Esophagus squamous epithelium (tissue), 5 donors: ENCODE data around the gene TBC1D5. TPM values are rescaled to one million over a fixed set of nuclear protein-coding genes. Genes with fewer than 3 reads are reported as not detected.
A peak's percentile ranks its signal among the peaks of the same experiment; 100 is the strongest.

Experiments
- DNase-seq: peaks from one replicate; lab custom pipeline; 2025; lab: John Stamatoyannopoulos, UW
- H3K27ac ChIP-seq, 4 donors: fragments of 200-600 bp; sonication (generic); one replicate each; pipeline ENCODE4 v1.5.1; 2016 to 2019; ENCODE audit warnings: mild to moderate bottlenecking in 1 of 4
- H3K27me3 ChIP-seq, 4 donors: fragments of 200-600 bp; sonication (generic); 1 replicate in 3 of 4; 2 replicates in 1 of 4; pipeline versions ENCODE4 v1.5.1 to v1.6.0; 2017 to 2021; ENCODE audit warnings: antibody characterized with exemption in 1 of 4
- H3K36me3 ChIP-seq, 3 donors: fragments of 200-600 bp; sonication (generic); one replicate each; pipeline ENCODE4 v1.5.1; 2016 to 2019
- H3K4me1 ChIP-seq, 3 donors: fragments of 200-600 bp; sonication (generic); one replicate each; pipeline ENCODE4 v1.5.1; 2017 to 2019
- H3K4me3 ChIP-seq, 4 donors: fragments of 200-600 bp; sonication (generic); 1 replicate in 3 of 4; 2 replicates in 1 of 4; pipeline ENCODE4 v1.5.1; 2016 to 2019; ENCODE audit warnings: mild to moderate bottlenecking in 2 of 4, moderate library complexity in 1 of 4
- H3K9me3 ChIP-seq, 3 donors: fragments of 200-600 bp; sonication (generic); one replicate each; pipeline ENCODE4 v1.5.1; 2016 to 2019
- POLR2A ChIP-seq, 4 donors: fragments of 450-650 bp; IDR thresholded peaks; one replicate each; pipeline ENCODE4 v1.6.1; 2017; ENCODE audit warnings: antibody characterized with exemption in 4 of 4, mild to moderate bottlenecking in 4 of 4, moderate library complexity in 3 of 4
- WGBS, 2 donors: methylation state at CpG; one replicate each; pipeline ENCODE4 v1.1.5; 2018; 5-methylcytosine and 5-hydroxymethylcytosine counted together
- intact Hi-C: fragments of 100-400 bp; cut with DNase I; formaldehyde crosslinking; loops from one replicate; pipeline ENCODE4 v1.15.0; 2022
- total RNA-seq, 4 donors: library from RNA; depleted of rRNA; stranded (reverse); fragments of >200 nt; gene quantifications; one replicate each; pipeline ENCODE4 v1.1.0, GENCODE V29; 2016
- TF ChIP-seq, protein P1 (sequence below), 6 experiments: fragments of 450-650 bp in 4 of 6; fragments of 200-600 bp in 2 of 6; sonication (generic) in 2 of 6; IDR thresholded peaks; one replicate each; pipeline ENCODE4 v1.5.1; 2016 to 2019; ENCODE audit warnings: antibody characterized with exemption in 6 of 6, mild to moderate bottlenecking in 4 of 6, moderate library complexity in 4 of 6
- donor health status: DM: yes; HTN: yes; CAD: no.

TBC1D5 gene
- total RNA-seq, 4 donors from 2014 or later: 32.8 to 56.1 (median 39.9) TPM

DNA sequence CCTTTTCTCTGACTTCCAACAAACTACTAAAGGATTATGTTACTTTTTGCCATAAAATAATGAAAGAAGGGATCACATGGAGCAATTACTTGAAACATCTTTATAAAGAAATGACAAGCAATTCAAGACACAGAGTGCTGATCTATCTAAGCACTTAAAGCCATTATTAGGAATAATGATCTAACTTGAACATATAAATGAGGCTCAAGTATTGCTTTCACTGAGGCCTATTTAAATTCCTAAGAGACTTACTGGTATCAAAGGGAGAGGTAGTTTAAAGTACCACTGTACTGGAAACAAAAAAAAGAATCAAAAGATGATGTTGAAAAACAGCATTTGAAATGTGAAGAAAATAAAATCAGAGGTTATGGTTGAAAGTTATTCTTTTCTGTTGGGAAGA, 482.2 kb downstream of the TBC1D5 start:
- Histone ChIP-seq H3K9me3 (no peaks in the 10 kb centered on the region), H3K4me1 (no peaks in the 10 kb centered on the region), H3K27ac (no peak overlapping the region), H3K4me3 (no peak overlapping the region), H3K27me3 (no peaks in the 10 kb centered on the region), H3K36me3 (no peaks in the 10 kb centered on the region)
- TF ChIP-seq POLR2A (IDR thresholded peaks at IDR 0.05): no peak
- TF ChIP-seq, protein P1, sequence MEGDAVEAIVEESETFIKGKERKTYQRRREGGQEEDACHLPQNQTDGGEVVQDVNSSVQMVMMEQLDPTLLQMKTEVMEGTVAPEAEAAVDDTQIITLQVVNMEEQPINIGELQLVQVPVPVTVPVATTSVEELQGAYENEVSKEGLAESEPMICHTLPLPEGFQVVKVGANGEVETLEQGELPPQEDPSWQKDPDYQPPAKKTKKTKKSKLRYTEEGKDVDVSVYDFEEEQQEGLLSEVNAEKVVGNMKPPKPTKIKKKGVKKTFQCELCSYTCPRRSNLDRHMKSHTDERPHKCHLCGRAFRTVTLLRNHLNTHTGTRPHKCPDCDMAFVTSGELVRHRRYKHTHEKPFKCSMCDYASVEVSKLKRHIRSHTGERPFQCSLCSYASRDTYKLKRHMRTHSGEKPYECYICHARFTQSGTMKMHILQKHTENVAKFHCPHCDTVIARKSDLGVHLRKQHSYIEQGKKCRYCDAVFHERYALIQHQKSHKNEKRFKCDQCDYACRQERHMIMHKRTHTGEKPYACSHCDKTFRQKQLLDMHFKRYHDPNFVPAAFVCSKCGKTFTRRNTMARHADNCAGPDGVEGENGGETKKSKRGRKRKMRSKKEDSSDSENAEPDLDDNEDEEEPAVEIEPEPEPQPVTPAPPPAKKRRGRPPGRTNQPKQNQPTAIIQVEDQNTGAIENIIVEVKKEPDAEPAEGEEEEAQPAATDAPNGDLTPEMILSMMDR (IDR thresholded peaks at IDR 0.05): no peak
- no peak for DNase-seq
- intact Hi-C loops: loop anchor here (5.0 kb wide), 1 partner anchor 147 kb away; no protein-coding TSS in a partner anchor

DNA sequence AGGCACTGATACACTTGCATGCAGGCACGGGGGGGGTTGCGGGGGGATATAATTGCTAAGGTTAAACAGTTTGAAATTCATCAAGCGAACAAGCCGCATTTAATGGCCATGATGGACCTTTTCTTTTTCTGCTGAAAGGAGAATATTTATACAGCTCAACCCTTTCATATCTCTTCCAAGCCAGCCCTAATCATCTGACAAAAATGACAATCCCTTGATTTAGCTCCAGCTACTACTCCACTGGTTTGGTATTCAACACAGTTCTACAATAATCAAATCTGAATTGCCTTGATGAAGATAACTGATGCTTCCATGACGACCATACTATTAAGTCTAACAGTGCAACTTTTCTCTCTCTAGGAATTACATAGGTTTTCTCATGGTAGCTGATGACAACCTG, 482.7 kb downstream of the TBC1D5 start:
- no peak overlapping the region for H3K4me3 ChIP-seq
- H3K4me1 ChIP-seq: no peaks in the 10 kb centered on the region
- intact Hi-C loops: loop anchor here (5.0 kb wide), 1 partner anchor 148 kb away; no protein-coding TSS in a partner anchor
- no peaks in the 10 kb centered on the region for H3K36me3 ChIP-seq
- no peak overlapping the region for H3K27ac ChIP-seq
- WGBS, 2 donors: 82 to 87% methylated on average over 5 of the region's 5 CpGs
- TF ChIP-seq POLR2A (IDR thresholded peaks at IDR 0.05): no peak
- TF ChIP-seq, protein P1 (IDR thresholded peaks at IDR 0.05): no peak
- DNase-seq: no peak
- no peaks in the 10 kb centered on the region for H3K27me3 ChIP-seq
- H3K9me3 ChIP-seq: no peaks in the 10 kb centered on the region

DNA sequence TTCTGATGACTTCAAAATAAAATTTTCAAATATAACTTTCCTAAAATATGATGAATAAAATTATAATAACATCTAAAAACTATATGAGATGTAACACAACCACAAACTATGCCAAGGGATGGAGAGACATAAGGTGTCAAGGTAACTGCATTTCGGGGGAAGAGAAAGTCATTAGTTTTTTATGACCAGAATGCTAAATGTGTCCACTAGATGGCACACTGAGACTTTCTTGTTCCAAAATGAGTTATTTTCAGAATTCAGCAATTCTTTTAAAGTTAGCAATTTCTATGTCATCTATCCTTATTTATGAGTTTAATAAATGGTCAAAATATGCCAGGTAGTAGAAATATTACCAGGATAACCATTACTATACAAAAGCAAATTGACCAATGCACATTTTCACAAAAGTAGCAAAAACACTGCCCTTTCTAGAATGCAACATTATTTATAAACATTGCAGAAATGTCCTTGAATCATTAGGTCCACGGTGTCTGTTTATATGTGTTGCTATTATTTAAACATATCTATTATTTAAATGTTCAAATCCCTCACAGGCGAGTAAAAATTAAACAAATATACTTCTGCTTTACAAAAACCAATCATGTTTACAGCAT, 483.5 kb downstream of the TBC1D5 start:
- Histone ChIP-seq H3K4me1 (no peaks in the 10 kb centered on the region), H3K27ac (no peak overlapping the region), H3K27me3 (no peaks in the 10 kb centered on the region), H3K36me3 (no peaks in the 10 kb centered on the region), H3K9me3 (no peaks in the 10 kb centered on the region), H3K4me3 (no peak overlapping the region)
- TF ChIP-seq POLR2A (IDR thresholded peaks at IDR 0.05): no peak
- TF ChIP-seq, protein P1 (IDR thresholded peaks at IDR 0.05): peak; percentile 49 to 67 (median 66)
- DNase-seq: no peak
- intact Hi-C loops: no loop called here
- 31 to 32% methylated on average over 3 of the region's 3 CpGs for WGBS, 2 donors

DNA sequence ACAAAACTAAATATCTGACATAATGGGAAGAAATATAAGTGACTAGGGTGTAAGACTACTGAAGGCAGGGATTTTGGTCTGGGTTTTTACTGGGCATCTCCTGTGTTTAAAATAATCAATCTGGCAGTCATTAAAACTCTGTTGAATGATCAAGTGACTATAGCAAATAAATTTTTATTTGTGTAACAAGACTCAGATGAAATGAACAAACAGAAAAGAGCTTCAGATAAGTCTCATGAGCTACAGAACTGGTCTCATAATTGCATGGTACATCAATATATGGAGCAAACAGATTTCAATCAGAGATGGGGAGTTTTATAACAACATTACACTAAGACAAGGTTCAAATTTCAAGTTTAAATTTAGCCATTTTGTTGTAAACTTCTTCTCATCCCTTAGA, 485.2 kb downstream of the TBC1D5 start:
- no peak overlapping the region for H3K27ac ChIP-seq
- intact Hi-C loops: no loop called here
- H3K27me3 ChIP-seq: no peaks in the 10 kb centered on the region
- TF ChIP-seq, protein P1 (IDR thresholded peaks at IDR 0.05): no peak
- TF ChIP-seq POLR2A (IDR thresholded peaks at IDR 0.05): no peak
- H3K9me3 ChIP-seq: no peaks in the 10 kb centered on the region
- DNase-seq: no peak
- no peaks in the 10 kb centered on the region for H3K36me3 ChIP-seq
- no peak overlapping the region for H3K4me3 ChIP-seq
- H3K4me1 ChIP-seq: no peaks in the 10 kb centered on the region

DNA sequence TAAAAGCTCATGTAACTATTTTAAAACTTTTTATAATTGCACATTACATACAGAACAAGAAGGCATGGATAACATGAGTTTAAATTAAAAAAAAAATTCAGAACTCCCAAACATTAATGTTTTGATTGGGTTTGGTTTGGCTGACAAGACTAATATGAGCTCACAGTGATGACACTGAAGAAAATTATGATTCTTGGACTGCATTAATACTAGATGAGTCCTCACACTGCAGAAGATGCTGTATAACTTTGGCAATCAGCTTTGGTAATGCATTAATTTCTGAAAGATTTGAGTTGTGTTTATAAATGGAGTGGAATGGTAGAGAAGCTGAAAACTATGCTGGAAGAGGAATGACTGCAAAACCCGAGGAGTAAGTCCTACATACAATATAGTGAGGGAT, 498.8 kb downstream of the TBC1D5 start:
- Histone ChIP-seq H3K36me3 (no peaks in the 10 kb centered on the region), H3K4me1 (no peaks in the 10 kb centered on the region), H3K4me3 (no peak overlapping the region), H3K27me3 (no peaks in the 10 kb centered on the region), H3K9me3 (no peaks in the 10 kb centered on the region), H3K27ac (no peak overlapping the region)
- DNase-seq: no peak
- TF ChIP-seq, protein P1 (IDR thresholded peaks at IDR 0.05): no peak
- TF ChIP-seq POLR2A (IDR thresholded peaks at IDR 0.05): no peak
- intact Hi-C loops: no loop called here
- WGBS, 2 donors: 55 to 70% methylated on average over 1 of the region's 1 CpG
